ENCODE measurements around the gene FAM53A. TPM values are rescaled to one million over a fixed set of nuclear protein-coding genes. Genes with fewer than 3 reads are reported as not detected.

The FAM53A gene
- total RNA-seq, 3 donors from 2014 or later: 0.65 to 1.8 (median 1.4) TPM

- Histone ChIP-seq H3K9me3 (no peaks in the 10 kb centered on the region), H3K4me1 (ENCODE audit: low read depth) (no peaks in the 10 kb centered on the region), H3K36me3 (ENCODE audit: low read depth) (no peaks in the 10 kb centered on the region), H3K4me3 (no peak overlapping the region)
- no peak for DNase-seq
- no peak for ATAC-seq
- TF ChIP-seq CTCF (IDR thresholded peaks at IDR 0.05): no peak
- intact Hi-C loops (cut with DNase I, micrococcal nuclease): no loop called here
Observed at GRCh38 chr4:1640190-1640589, 43.9 kb downstream of the FAM53A start.

- ATAC-seq: no peak
- DNase-seq: no peak
- Histone ChIP-seq H3K4me3 (no peak overlapping the region), H3K9me3 (no peaks in the 10 kb centered on the region), H3K4me1 (ENCODE audit: low read depth) (no peaks in the 10 kb centered on the region), H3K36me3 (ENCODE audit: low read depth) (no peaks in the 10 kb centered on the region)
- intact Hi-C loops (cut with DNase I, micrococcal nuclease): no loop called here
- no peak for TF ChIP-seq CTCF (IDR thresholded peaks at IDR 0.05)
Observed at GRCh38 chr4:1639299-1639868, 44.7 kb downstream of the FAM53A start.

GRCh38 chr4:1638873-1639272 lies 45.2 kb downstream of the FAM53A start:
- H3K4me1 ChIP-seq (ENCODE audit: low read depth): no peaks in the 10 kb centered on the region
- ATAC-seq (no peak), DNase-seq (no peak)
- no peaks in the 10 kb centered on the region for H3K36me3 ChIP-seq (ENCODE audit: low read depth)
- no peaks in the 10 kb centered on the region for H3K9me3 ChIP-seq
- TF ChIP-seq CTCF (IDR thresholded peaks at IDR 0.05): no peak
- no peak overlapping the region for H3K4me3 ChIP-seq
- intact Hi-C loops (cut with DNase I, micrococcal nuclease): no loop called here

- Histone ChIP-seq H3K9me3 (no peaks in the 10 kb centered on the region), H3K36me3 (ENCODE audit: low read depth) (no peaks in the 10 kb centered on the region), H3K4me1 (ENCODE audit: low read depth) (no peaks in the 10 kb centered on the region), H3K4me3 (no peak overlapping the region)
- ATAC-seq (no peak), DNase-seq (no peak)
- intact Hi-C loops (cut with DNase I, micrococcal nuclease): no loop called here
- no peak for TF ChIP-seq CTCF (IDR thresholded peaks at IDR 0.05)
Observed at GRCh38 chr4:1638272-1638598, 45.9 kb downstream of the FAM53A start.

GRCh38 chr4:1637580-1638271 lies 46.4 kb downstream of the FAM53A start:
- intact Hi-C loops (cut with DNase I, micrococcal nuclease): no loop called here
- TF ChIP-seq CTCF (IDR thresholded peaks at IDR 0.05): no peak
- H3K36me3 ChIP-seq (ENCODE audit: low read depth): no peaks in the 10 kb centered on the region
- no peaks in the 10 kb centered on the region for H3K4me1 ChIP-seq (ENCODE audit: low read depth)
- DNase-seq (no peak), ATAC-seq (no peak)
- H3K9me3 ChIP-seq: no peaks in the 10 kb centered on the region
- no peak overlapping the region for H3K4me3 ChIP-seq
